ENCODE results near the gene AGBL4. TPM values are rescaled to one million over a fixed set of nuclear protein-coding genes. Genes with fewer than 3 reads are reported as not detected.

Gene AGBL4
- total RNA-seq, 6 experiments from 2014 or later: 0.06 to 1.8 (median 0.93) TPM

GRCh38 chr1:49060766-49061165 lies 963.0 kb downstream of the AGBL4 start:
- Histone ChIP-seq H3K4me3 (no peak overlapping the region), H3K27me3 (no peaks in the 10 kb centered on the region), H3K4me1 (no peaks in the 10 kb centered on the region), H3K27ac (no peak overlapping the region), H3K9me3 (no peaks in the 10 kb centered on the region), H3K36me3 (no peaks in the 10 kb centered on the region)
- DNase-seq: no peak
- TF ChIP-seq POLR2A (IDR thresholded peaks at IDR 0.05): no peak
- no peak for TF ChIP-seq CTCF (IDR thresholded peaks at IDR 0.05)
- ATAC-seq: peak in 1 of 4 donors; percentile 23
- 50% methylated on average over 1 of the region's 1 CpG for WGBS (ENCODE audit: insufficient coverage, low coverage, low lambda C conversion rate, missing lambda C conversion rate)
- intact Hi-C loops (cut with DNase I): no loop called here

- TF ChIP-seq CTCF (IDR thresholded peaks at IDR 0.05): no peak
- Histone ChIP-seq H3K4me1 (no peaks in the 10 kb centered on the region), H3K9me3 (no peaks in the 10 kb centered on the region), H3K27me3 (no peaks in the 10 kb centered on the region), H3K36me3 (no peaks in the 10 kb centered on the region), H3K27ac (no peak overlapping the region), H3K4me3 (no peak overlapping the region)
- DNase-seq (no peak), ATAC-seq (no peak)
- intact Hi-C loops (cut with DNase I): no loop called here
- 80% methylated on average over 1 of the region's 3 CpGs for WGBS (ENCODE audit: insufficient coverage, low coverage, low lambda C conversion rate, missing lambda C conversion rate)
Observed at GRCh38 chr1:49059087-49059486, 964.7 kb downstream of the AGBL4 start.

- Histone ChIP-seq H3K27ac (no peak overlapping the region), H3K9me3 (no peaks in the 10 kb centered on the region), H3K27me3 (no peaks in the 10 kb centered on the region), H3K4me3 (no peak overlapping the region), H3K4me1 (no peaks in the 10 kb centered on the region), H3K36me3 (no peaks in the 10 kb centered on the region)
- TF ChIP-seq CTCF (IDR thresholded peaks at IDR 0.05): no peak
- no peak for TF ChIP-seq POLR2A (IDR thresholded peaks at IDR 0.05)
- 64% methylated on average over 1 of the region's 1 CpG for WGBS (ENCODE audit: insufficient coverage, low coverage, low lambda C conversion rate, missing lambda C conversion rate)
- intact Hi-C loops (cut with DNase I): no loop called here
- ATAC-seq (no peak), DNase-seq (no peak)
Observed at GRCh38 chr1:49052102-49052501, 971.7 kb downstream of the AGBL4 start.

- intact Hi-C loops (cut with DNase I): no loop called here
- 45% methylated on average over 2 of the region's 2 CpGs for WGBS (ENCODE audit: insufficient coverage, low coverage, low lambda C conversion rate, missing lambda C conversion rate)
- H3K27me3 ChIP-seq: no peaks in the 10 kb centered on the region
- H3K36me3 ChIP-seq: no peaks in the 10 kb centered on the region
- no peak overlapping the region for H3K4me3 ChIP-seq
- H3K4me1 ChIP-seq: no peaks in the 10 kb centered on the region
- H3K27ac ChIP-seq: no peak overlapping the region
- TF ChIP-seq POLR2A (IDR thresholded peaks at IDR 0.05) (no peak), CTCF (IDR thresholded peaks at IDR 0.05) (no peak)
- DNase-seq (no peak), ATAC-seq (no peak)
- no peaks in the 10 kb centered on the region for H3K9me3 ChIP-seq
Observed at GRCh38 chr1:49051647-49052046, 972.1 kb downstream of the AGBL4 start.

GRCh38 chr1:49050041-49050440 lies 973.7 kb downstream of the AGBL4 start:
- intact Hi-C loops (cut with DNase I): no loop called here
- Histone ChIP-seq H3K36me3 (no peaks in the 10 kb centered on the region), H3K27me3 (no peaks in the 10 kb centered on the region), H3K9me3 (no peaks in the 10 kb centered on the region), H3K4me3 (no peak overlapping the region), H3K27ac (no peak overlapping the region), H3K4me1 (no peaks in the 10 kb centered on the region)
- WGBS (ENCODE audit: insufficient coverage, low coverage, low lambda C conversion rate, missing lambda C conversion rate): 56% methylated on average over 4 of the region's 4 CpGs
- ATAC-seq: no peak
- no peak for TF ChIP-seq POLR2A (IDR thresholded peaks at IDR 0.05)
- TF ChIP-seq CTCF (IDR thresholded peaks at IDR 0.05): no peak
- DNase-seq: no peak
